GM18909 (cell line): Measurements from ENCODE around the gene IP6K2.
A peak's percentile ranks its signal among the peaks of the same experiment; 100 is the strongest.

Experiments
- ATAC-seq: cut with Tn5 transposase; IDR thresholded peaks from one replicate; pipeline ENCODE4 v1.9.1; 2021; ENCODE audit warnings: mild to moderate bottlenecking; ENCODE audit not compliant: unreplicated experiment, poor library complexity

The IP6K2 gene

DNA sequence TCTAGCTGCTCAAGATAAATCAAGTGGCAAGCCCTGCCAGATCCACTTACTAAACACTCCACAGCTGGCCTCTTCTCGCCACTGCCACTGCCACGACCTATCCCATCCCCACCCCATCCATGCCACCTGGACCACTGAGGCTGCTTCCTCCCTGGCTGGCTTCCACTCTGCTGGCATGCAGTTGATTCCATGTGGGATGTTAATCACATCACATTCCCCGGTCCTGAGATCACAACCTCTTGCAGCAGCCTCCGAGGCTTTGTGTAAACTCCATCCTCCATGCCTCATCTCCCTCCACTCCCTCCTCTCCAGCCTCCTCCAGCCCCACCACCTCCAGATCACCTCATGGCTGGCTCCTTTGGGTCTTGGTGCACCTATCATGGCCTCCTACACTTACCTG is 39.0 kb downstream of the IP6K2 start:
- ATAC-seq: no peak

DNA sequence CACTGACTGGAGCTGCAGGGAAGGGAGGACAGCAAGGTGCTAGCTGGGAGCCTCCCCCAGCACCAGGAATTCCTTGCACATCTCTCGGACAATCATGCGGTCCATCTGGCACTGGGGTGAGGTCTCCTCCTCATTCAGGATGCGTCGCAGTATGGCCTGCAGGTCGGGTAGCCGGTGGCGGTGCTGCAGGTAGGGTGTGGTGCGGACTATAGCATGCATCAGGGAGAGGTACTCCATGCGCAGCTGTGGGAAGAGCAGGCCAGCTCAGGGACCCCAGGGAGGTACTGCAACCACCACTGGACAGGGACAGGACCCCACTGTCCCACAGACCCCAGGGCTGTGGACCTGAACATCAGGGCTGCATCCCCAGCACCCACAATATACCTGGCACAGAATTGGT is 42.5 kb downstream of the IP6K2 start:
- ATAC-seq: no peak

DNA sequence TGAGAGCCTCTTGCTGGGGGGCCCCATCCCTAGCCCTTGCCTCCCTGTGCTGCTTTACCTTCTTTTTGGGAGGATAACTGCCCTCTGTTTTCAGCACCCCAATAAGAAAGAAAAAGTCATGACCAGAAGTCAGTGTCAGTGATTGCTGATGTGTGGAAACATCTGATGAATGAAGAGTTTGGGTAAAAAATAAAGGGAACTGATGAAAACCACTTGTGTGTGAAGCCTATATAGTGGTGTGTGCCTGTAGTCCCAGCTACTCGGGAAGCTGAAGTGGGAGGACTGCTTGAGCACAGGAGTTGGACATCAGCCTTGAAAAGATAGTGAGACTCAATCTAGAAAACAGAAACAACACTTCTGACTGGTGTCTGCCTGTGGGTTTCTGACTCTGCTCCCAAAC is 44.5 kb downstream of the IP6K2 start:
- ATAC-seq: no peak

DNA sequence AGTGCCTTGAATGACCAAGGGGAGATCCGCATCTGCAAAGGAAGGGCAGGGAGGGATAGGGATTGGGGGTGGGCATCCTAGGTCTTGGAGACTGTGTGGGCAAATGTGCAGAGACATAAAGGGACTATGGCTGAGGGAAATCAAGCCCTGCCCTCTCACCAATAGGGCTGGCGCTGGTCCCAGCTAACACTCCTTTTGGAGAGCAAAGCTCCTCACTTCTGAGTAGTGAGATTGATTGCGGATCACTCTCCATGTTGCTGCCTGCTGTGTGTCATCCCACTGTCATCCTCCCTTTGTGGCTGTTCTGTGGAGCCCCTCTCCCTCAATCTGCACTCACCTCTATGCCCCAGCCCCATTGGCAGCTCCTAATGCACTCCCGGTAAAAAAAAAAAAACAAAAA is 52.1 kb downstream of the IP6K2 start:
- ATAC-seq: no peak

DNA sequence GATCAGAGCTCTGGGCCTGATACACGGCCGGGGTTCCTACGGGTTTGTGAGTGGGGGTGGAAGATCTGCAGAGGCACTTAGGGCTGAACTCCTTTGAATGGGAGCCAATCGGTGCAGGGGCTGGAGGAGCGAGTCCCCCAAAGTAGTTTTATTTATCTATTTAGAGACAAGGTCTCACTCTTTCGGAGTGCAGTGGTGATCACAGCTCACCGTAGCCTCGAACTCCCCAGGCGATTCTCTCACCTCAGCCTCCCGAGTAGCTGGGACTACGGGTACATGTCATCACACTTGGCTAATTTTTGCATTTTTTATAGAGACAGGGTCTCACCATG is 52.7 kb downstream of the IP6K2 start:
- no peak for ATAC-seq

DNA sequence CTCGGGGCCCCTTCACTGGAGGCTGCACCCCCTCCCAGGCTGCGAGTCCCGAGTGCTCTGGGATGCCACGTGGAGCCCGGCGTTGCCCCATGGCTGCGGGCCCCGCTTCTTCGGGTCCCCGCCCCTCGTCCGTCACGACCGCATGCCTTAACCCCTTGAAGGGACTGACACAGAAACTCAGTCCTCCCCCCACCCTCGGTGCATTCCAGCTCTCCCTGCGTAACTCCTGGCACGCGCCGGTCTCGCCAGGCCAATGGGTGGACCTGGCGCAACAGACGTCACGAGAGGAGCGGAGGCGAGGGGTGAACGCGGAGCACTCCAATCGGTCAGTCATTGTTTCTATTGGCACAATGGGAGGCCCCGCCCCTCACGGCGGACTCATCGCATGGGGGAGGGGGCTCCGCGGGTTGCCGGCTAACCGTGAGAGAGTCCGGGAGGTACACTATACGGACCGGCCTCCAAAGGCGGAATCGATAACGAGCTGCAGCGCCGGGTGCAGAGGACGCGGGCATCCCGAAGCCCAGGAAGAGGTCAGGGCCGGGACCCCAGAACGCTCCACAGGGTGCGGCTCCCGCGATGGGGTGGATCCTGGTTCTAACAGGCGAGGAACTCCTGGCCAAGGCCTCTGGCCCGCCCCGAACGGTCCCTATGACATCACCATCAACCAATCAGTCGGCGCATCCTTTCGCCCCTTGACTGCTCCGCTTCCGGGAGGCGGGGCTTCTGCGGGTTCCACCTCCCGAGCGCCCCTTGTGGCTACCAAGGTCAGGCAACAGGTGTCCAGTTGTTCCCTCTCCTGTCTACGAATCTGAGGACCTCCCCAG is 53.3 kb downstream of the IP6K2 start:
- peak; percentile 86 for ATAC-seq

DNA sequence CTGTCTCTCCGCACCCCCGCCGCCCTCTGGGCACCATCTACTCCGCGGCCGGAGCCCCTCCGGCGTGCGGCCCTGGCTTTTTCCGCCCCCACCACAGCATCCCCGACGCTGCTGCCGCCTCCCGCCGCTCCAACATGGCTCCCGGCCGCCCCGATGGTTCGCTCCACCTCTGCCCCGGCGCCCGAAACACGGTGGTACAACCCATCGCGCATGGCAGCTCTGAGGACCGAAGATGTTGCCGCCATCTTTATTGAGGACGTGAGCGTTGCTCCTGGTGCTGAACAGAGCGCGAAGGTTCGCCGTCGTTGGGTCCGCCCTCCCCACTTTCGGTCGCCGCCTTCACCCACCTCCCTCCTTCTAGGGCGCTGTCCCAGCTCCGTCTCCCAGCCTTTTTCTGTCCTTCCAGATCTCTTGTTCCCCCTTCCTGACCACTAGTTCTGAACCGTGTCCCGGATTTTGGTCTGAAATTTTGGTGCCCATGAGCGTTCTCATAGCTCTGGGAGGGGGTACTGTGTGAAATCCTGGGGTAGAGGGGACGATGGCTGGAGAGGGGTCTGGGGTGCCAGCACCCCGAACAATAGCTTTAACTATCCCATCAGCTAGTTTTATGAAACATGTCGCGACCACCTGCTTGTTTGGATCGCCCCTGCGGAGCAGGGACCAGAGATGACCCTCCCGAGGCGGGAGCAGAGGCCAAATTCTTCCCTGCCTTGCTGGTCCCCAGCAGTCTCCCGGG is 54.1 kb downstream of the IP6K2 start, which contains the start of gene CELSR3:
Gene CELSR3, minus strand, starts transcription at position 134 of the 736 bp plus-strand sequence. CDS start 252 bp downstream, outside the sequence.
- ATAC-seq: no peak

DNA sequence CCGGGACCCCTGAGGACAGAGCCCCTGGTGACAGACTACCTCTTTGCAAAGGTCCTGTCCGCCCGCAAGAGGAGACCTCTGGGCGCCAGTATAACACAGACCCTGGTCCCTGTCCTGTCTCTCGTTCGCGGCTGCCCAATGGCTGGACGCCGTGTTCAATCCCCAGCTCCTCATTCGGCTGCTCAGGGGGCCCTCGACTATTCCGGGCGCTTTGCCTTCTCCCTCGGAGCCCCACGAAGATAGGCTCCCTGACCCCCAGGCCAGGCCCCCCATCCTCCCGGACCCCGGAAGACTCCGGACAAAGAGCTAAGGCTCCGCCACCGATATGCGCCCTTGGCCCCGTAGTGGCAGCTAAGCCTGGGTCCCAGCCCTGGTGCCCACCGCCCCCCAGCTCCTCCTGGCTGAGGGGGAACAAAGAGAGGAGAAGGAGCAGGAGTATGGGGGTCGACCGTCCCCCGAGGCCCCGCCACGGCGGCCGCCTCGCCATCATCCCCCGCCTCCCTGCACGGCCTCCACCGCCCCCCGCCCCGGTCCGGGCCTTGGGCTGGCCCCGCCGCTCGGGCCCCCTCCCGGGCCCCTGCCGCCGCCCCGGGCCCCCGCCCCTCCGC is 54.8 kb downstream of the IP6K2 start:
- no peak for ATAC-seq

DNA sequence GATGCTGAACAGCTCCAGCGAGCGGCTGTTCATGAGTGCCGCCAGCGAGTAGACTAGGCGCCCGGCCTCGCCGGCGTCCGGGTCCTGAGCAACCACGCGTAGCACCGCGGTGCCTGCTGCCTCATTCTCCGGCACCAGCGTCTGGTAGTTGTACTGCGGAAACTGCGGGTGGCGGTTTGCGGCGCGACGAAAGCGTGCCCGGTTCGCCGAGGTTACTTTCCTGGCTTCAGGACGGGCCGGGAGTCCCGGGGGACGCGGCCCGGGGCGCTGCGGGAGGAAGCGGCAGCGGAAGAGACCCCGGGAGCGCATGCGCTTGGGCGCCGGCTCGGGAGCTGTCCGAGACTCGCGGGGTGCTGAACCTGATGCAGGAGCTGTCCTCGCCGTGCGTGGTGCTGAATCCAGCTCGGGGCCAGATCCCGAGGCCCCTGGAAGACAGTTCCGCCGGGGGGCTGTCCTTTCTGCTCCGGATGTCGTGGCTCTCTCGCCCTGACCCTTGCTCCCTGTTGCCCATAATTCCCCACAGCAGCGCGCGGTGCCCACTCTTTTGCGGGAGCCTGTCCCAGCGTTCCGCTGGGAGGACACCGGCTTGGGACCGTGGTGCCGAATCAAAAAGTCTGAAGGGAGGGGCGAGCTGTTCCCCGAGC is 55.4 kb downstream of the IP6K2 start:
- ATAC-seq: peak; percentile 34

DNA sequence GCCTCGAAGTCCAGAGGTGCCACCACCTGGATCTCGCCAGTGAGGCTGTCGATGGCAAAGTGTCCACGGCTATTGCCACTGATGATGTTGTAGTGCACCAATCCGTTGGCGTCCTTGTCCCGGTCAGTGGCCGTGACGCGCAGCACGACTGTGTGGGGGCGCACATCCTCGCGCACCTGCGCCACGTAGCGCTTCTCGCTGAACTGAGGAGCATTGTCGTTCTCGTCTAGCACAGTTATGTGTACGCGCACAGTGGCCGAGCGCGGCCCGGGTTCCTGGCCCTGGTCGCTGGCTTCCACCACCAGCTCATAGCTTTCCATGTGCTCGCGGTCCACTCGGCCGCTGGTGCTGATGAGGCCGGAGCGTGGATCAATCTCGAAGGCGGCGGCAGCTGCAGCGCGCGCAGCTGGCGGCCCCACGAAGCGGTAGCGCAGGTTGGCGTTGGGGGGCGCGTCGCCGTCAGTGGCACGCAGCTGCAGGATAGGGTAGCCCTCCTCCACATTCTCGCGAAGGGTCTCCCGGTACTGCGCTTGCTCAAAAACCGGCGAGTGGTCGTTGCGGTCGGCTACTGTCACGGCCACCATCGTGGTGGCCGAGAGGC is 56.1 kb downstream of the IP6K2 start:
- ATAC-seq: no peak

DNA sequence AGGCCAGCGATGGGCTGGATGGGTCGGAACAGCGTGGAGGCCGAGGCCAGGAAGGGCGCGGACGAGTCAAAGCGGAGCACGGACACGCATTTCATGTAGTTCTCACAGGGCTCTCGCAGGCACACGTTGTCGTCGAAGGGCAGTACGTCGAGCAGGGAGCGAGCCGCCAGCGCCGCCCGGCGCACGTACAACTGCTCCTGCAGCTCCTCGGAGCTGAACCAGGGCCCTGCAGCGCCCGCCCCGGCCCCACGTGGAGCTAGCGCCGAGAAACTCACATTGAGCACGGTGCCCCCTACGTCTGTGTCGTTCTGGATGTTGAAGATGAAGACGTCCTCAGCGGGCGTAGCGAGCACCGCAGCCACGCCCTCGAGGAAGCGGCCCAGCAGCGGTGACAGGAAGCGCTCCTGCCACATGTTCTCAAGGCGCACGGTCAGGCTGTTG is 60.2 kb downstream of the IP6K2 start:
- no peak for ATAC-seq

DNA sequence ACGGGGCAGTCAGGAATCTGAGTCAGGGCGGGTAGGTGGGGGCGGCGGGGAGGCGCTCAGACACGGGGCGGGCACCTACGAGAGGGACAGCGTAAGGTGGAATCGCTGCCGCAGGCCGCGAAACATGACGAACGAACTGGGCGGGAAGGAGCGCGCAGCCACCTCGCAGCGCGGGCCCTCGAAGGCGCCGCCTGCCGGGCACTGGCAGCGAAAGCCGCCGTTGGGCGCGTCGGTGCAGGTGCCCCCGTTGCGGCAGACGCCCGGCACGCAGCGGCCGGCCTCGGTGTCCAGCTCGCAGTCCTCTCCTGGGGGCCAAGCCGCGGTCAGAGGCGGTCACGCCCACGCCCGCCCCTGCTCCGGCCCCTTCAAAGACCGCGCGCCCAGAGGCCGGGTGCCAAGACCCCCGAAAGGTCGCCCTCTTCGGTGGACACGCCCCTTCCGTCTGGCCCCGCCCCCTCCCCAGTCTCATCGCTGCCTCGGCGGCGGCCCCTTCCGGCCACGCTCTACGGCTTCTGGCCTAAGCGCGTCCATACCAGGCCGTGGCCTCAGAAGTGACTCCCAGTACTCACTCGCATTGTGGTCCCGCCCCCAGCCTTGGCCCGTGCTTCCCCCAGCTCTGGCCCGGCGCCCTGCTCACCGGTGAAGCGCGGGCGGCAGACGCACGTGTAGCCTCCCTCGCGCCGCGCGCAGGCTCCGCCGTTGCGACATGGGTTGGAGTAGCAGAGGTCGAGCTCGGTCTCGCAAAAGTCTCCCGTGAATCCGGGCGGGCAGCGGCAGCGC is 60.8 kb downstream of the IP6K2 start:
- ATAC-seq: peak; percentile 66

DNA sequence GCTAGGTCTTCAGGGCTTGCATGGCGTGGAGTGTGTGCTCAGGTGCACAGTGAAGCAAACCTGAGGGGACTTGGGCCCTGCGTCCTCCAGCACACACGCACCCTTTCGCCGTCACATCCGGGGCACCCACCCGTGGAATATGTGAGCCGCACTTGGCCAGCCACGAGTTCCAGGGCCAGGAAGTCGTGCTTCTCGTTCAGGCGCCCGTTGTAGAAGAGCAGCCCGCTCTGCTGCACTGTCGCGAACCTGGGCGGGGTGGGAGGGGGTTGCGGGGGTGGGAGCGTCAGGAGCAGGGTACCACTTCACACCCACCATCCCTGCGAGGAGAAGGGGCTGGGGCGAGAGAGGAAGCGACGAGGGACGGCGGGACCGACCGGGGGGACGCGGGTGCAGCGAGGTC is 61.4 kb downstream of the IP6K2 start:
- no peak for ATAC-seq

DNA sequence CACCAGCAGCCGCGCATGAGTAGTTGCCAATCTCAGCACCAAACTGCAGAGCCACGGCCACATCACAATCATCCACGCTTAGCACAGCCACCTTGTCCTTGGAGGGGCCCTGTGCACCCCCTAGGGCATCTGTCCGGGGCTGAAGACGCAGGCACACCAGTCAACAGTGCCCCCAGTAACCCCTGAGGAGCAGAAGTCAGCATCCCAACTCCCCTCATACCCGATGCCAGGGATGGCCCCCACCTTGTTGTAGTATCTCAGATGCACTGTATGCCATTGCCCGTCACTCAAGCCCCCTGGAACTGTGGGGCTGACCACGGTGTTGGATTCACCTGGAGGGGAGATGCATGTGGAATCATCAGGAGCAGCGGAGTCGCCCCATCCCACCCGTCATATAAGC is 62.0 kb downstream of the IP6K2 start:
- ATAC-seq: no peak

DNA sequence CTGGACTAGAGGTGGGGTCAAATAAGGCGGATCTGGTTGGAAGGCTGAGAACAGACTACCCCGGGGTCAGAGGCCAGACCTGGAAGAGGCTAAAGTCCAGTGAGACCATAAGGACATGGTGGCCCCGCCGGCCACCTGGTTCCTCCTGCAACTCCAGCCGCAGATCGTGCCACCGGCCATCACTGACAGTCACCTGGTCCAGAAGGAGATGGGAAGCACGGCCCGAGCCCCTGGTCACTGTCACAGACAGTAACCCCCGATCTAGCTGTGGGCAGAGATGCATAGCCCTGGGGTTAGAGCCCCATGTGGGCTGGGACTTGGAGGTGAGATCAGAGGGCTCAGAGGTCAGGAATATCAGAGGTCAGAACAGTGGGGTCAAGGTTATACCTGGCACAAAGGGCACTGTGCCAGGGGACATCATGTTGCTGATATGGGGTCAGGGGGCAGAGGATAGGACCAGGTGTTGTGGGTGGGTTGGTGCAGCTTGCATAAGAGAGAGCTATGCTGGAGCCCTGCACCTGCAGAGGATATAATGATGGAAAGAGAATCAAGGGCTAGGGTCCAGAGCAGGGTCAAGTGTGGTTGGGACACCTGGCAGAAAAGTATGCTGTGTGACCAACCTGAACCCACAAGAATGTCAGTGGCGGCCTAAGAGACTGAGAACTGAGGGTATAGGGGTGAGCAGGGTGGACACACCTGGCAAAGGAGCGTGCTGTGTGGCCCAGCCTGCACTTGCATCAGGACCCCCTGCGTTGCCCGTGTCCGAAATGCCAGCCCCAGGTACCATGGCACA is 63.9 kb downstream of the IP6K2 start:
- no peak for ATAC-seq

DNA sequence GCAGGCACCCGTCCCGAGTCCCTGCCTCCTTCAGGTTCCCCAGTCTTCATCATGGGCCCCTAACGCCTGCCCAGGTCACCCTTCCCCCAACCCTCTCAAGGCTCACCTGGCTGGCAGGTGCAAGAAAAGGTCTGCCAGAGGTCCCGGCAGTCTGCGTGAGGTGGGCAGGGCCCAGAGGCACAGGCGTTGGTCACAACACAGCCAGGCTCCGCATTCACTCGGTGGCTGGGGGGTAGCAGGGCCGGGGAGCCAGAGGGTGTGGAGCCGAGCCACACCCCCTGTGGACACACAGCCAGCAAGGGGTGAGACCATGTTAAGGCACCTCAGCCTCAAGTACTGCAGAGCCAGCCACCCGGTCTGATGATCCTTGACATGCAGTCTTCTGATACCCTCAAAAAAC is 65.2 kb downstream of the IP6K2 start:
- ATAC-seq: no peak

DNA sequence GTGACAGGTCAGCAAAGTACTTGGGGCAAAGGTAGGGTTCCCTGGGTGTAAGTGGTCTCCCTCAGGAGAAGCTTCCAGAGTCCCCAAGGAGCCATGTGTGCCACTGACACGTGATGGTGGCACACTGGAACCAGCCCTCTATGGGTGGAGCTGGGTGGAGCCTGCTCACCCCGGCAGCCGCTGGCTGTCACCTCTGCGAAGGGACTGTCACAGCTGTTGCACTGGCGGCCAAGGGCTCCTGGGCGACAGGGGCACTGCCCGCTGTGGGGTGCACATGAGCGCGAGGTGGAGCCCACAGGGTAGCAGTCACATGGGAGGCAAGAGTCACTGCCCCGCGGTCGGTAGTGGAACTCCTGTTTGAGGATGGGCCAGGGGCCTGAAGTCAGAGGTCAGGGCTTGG is 66.3 kb downstream of the IP6K2 start:
- no peak for ATAC-seq

DNA sequence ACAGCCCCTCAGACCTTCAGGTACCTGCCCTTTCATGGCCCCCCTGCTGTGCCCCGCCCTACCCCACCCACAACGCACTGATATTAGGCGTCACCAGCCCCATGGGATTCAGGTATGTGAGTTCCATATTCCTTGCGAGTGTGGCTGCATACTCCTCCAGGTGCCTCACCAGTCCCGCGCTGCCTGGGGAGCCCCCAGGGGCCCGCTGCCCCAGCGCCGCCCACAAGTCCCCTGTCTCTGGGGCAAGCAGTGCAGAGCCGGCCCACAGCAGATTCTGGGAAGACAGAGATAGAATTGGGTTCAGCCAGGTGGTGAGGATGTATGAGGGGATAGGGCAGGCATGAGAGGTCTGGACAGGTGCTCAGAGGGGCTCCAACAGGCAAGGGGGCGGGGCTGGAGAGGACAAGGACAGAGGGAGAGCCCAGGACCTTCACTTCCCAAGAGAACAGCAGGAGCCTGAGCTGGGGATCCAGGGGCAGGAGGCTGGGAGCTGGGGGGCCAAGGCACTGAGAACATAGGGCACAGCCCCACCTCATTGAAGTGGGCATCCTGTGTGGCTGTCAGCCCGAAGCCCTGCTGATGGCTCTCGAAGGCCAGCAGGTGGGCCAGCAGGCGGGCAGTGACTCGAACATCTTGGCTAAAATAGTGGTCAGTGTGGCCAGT is 68.7 kb downstream of the IP6K2 start:
- no peak for ATAC-seq
